SU-DHL-6 (cell line): ENCODE data around the gene FNDC11.

Experiments
- EZH2phosphoT487 ChIP-seq: fragments of 200-600 bp; sonication (generic), shearing (Covaris generic); conservative IDR thresholded peaks from 2 replicates; pipeline ENCODE4 v1.6.1; 2018; ENCODE audit warnings: mild to moderate bottlenecking, antibody characterized with exemption, low read length, moderate library complexity, mixed read lengths
- TF ChIP-seq, protein P1 (sequence below): fragments of 200-600 bp; sonication (generic); IDR thresholded peaks from one replicate; pipeline ENCODE4 v1.5.1; 2017; ENCODE audit warnings: antibody characterized with exemption, mild to moderate bottlenecking, low read length, moderate library complexity; ENCODE audit not compliant: insufficient read depth, poor library complexity, severe bottlenecking

DNA sequence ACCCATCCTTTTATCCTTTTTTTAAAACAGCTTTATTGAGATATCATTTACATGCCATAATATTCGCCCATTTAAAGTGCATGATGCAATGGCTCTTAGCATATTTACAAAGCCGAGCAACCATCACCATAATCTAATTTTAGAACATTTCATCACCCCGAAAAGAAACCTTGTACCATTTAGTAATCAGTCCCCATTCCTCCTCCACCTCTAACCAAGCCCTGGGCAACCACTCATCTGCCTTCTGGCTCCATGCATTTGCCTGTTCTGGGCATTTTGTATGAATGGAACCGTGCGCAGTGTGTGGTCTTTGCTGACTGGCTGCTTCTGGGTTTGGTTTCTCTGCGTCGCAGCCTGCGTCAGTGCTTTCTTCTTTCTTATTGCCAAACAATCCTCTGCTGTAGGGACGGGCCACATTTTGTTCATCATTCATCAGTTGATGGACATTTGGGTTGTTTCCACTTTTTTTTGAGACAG is 44.8 kb upstream of the FNDC11 start:
- TF ChIP-seq, protein P1, sequence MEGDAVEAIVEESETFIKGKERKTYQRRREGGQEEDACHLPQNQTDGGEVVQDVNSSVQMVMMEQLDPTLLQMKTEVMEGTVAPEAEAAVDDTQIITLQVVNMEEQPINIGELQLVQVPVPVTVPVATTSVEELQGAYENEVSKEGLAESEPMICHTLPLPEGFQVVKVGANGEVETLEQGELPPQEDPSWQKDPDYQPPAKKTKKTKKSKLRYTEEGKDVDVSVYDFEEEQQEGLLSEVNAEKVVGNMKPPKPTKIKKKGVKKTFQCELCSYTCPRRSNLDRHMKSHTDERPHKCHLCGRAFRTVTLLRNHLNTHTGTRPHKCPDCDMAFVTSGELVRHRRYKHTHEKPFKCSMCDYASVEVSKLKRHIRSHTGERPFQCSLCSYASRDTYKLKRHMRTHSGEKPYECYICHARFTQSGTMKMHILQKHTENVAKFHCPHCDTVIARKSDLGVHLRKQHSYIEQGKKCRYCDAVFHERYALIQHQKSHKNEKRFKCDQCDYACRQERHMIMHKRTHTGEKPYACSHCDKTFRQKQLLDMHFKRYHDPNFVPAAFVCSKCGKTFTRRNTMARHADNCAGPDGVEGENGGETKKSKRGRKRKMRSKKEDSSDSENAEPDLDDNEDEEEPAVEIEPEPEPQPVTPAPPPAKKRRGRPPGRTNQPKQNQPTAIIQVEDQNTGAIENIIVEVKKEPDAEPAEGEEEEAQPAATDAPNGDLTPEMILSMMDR = no peak
- TF ChIP-seq EZH2phosphoT487 = no peak
